Activated CD4-positive, alpha-beta T cell treated with anti-CD3 and anti-CD28 coated beads, Interleukin-2, amount 10 ng/mL, durations not matched to agents 24 days and 14 days (primary cell): Measurements from ENCODE around the gene SIRT3. TPM values are rescaled to one million over a fixed set of nuclear protein-coding genes. Genes with fewer than 3 reads are reported as not detected.
"Not testable (repeated sequence)": the region's sequence is repeated elsewhere in the genome, so short reads cannot be mapped to it uniquely, and the experiment has no call there.

Experiments used
- DNase-seq: peaks from one replicate; pipeline ENCODE4 v3.0.0; 2022
- H3K27ac Mint-ChIP-seq: one replicate; pipeline ENCODE4 v1.8.0; 2022; ENCODE audit warnings: mild to moderate bottlenecking, mixed read lengths
- H3K27me3 Mint-ChIP-seq: one replicate; pipeline ENCODE4 v1.8.0; 2022; ENCODE audit warnings: mixed read lengths
- H3K36me3 Mint-ChIP-seq: one replicate; pipeline ENCODE4 v1.8.0; 2022; ENCODE audit warnings: low read depth, mild to moderate bottlenecking, mixed read lengths
- H3K4me1 Mint-ChIP-seq: one replicate; pipeline ENCODE4 v1.8.0; 2021; ENCODE audit warnings: mixed read lengths
- H3K4me3 Mint-ChIP-seq: one replicate; pipeline ENCODE4 v1.8.0; 2022; ENCODE audit warnings: mild to moderate bottlenecking, moderate library complexity, mixed read lengths
- H3K9me3 Mint-ChIP-seq: one replicate; pipeline ENCODE4 v1.8.0; 2021; ENCODE audit warnings: mixed read lengths
- intact Hi-C: fragments of 100-400 bp; cut with micrococcal nuclease; formaldehyde crosslinking; loops from one replicate; pipeline ENCODE4 v1.15.1; 2023
- total RNA-seq: library from RNA; stranded (reverse); gene quantifications from 2 replicates; pipeline ENCODE4 v1.2.3, GENCODE V29; 2022

SIRT3 gene
- total RNA-seq, 1 donor from 2014 or later, result 17.6 TPM

DNA sequence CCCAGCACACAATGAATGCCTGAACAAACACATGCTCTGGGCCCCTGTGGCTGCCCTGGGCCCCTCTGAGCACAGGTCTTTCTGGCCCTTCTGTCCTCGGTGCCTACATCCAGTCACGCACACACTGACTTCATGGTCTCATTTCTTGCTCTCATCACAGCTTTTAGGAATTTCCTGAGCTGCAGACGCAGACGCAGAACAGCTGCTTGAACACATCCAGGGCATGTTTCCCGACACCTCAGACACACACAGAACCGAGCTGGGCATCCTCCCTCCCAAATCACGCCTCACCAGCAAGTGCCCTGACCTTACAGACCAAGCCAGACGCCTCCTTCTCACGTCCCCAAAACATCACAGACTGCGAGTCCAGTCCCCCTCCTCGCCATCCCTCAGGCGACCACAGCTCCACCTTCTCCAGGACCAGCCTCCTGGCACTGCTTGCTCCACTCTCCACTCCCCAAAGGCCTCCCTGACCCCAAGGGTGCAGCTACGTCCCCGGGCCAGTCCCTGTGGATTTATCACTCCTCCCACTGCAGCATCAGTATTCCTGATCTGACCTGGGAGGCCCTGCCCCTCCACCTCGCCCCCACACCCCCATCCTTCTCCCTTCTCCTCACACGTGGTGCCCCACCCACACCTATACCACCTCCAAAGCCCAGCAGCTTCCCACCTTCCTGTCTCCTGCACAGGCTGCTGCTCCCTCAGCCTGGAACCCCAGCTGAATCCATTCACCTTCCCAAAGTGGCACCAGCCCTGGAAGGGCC lies 12.9 kb downstream of the SIRT3 start:
- Mint-ChIP-seq H3K27ac (peak overlapping the region; percentile 34), H3K36me3 (peaks cover 4% of the 10 kb centered on the region), H3K4me1 (peaks cover 8% of the 10 kb centered on the region), H3K4me3 (no peak overlapping the region), H3K9me3 (no peaks in the 10 kb centered on the region), H3K27me3 (no peaks in the 10 kb centered on the region)
- intact Hi-C loops, result no loop called here
- no peak for DNase-seq

DNA sequence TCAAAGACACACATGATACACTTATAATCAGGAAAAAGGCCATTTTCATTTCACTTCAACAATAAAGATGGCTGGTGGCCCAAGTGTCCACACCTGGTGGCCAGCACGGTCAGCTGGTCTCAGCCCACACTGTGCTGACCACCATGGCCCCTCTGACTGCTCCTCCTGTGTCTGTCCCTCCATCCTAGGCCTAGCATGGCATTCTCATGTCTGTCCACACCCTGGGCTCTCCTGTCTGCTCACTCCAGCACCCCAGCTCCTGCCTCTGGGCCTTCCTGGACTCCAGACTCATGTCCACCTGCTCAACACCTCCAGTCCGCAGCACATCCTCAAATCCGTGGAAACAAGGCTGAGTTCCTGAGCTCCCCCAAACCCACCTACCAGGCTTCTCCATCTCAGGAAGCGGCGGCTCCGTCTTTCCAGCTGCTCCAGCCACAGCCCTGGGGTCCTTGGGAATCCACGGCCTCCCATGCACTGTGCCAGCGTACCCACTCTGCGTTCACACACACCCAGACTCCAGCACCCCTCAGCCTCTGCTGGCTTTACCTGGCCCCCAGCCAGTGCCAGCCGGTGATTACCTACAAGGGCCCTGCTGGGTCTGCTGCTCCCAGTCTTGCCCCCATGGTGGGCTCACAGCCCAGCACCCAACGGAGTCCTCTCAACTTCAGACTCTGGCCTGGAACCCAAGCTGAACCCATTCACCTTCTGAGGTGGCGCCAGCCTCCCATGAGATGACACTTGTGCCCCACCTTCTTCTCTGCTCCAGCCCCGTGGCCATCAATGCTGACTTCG lies 13.9 kb downstream of the SIRT3 start:
- Mint-ChIP-seq H3K36me3 (peaks cover 4% of the 10 kb centered on the region), H3K27ac (no peak overlapping the region), H3K4me1 (peaks cover 14% of the 10 kb centered on the region), H3K9me3 (no peaks in the 10 kb centered on the region), H3K27me3 (no peaks in the 10 kb centered on the region), H3K4me3 (no peak overlapping the region)
- DNase-seq, result no peak
- intact Hi-C loops, result no loop called here

DNA sequence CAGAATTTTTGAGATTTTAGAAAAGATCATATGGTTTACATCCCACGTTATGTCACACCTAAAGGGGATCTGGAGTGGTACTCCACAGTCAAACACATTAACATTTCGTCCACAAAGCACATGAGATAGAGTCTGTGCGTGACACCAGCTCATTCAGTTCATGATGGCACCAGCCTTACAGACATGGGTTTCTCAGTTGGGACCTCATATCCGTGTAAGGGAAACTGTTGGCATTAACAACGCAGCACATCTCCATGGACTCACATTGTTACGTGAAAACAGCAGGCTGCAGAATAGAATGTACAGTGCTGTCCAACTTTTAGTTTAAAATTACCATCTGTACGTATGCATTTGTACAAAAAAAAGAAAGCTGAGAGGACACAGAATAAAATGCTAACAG lies 14.6 kb downstream of the SIRT3 start:
- Mint-ChIP-seq H3K4me3 (no peak overlapping the region), H3K36me3 (peaks cover 4% of the 10 kb centered on the region), H3K27me3 (no peaks in the 10 kb centered on the region), H3K27ac (no peak overlapping the region), H3K9me3 (no peaks in the 10 kb centered on the region), H3K4me1 (peaks cover 14% of the 10 kb centered on the region)
- intact Hi-C loops, result no loop called here
- DNase-seq, result no peak

DNA sequence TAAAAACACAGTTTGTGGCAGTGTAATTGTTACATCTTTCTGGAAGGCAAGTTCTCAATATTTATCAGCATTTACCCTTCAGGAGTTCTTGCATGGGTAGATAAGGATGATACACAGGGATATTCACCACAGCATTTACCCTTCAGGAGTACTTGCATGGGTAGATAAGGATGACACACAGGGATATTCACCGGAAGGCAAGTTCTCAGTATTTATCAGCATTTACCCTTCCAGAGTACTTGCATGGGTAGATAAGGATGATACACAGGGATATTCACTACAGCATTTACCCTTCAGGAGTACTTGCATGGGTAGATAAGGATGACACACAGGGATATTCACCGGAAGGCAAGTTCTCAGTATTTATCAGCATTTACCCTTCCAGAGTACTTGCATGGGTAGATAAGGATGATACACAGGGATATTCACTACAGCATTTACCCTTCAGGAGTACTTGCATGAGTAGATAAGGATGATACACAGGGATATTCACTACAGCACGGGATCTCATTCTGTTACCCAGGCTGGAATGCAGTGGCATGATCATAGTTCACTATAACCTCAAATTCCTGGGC lies 15.4 kb downstream of the SIRT3 start:
- H3K4me3 Mint-ChIP-seq, H3K36me3 Mint-ChIP-seq, DNase-seq, H3K27ac Mint-ChIP-seq, intact Hi-C loops, H3K9me3 Mint-ChIP-seq, H3K27me3 Mint-ChIP-seq: not testable (repeated sequence)
- peaks cover 10% of the 10 kb centered on the region for H3K4me1 Mint-ChIP-seq

DNA sequence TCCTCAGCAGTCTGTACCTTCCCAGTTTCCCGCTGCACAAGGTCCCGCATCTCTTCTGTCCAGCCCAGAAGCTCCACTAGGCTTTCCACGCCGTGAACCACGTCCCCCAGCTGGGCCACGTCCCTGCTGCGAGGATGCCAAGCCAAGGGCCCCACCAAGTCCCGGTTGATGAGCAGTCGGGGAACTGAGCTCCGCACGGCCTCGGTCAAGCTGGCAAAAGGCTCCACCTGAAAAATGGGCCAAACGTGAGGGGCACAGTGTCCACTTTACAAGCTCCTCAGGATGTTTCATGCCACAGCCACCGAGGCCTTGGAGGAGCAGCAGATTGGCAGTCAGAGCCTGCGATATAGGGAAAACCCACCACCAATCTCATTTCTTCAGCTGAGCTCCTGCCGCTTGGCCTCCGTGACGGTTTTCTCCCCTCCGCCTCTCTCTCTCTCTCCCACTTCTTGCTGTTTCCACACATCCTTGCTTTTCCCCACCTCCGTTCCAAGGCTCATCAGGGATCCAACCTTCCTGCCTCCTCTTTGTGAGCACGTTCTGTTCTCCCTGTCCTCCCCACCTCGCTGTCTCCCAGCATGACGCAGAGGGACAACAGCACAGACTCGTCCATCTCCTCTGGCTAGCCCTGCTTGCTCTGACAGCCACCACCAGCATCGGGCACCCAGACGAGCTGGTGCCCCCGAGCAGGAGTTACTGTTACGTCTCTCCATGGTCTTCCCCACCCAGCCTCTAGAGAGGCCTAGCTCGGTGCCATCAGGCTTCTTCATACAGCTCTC lies 17.1 kb downstream of the SIRT3 start:
- peaks cover 21% of the 10 kb centered on the region for H3K36me3 Mint-ChIP-seq
- intact Hi-C loops, result no loop called here
- H3K27ac Mint-ChIP-seq, result no peak overlapping the region
- DNase-seq, result no peak
- no peaks in the 10 kb centered on the region for H3K9me3 Mint-ChIP-seq
- no peak overlapping the region for H3K4me3 Mint-ChIP-seq
- no peaks in the 10 kb centered on the region for H3K27me3 Mint-ChIP-seq
- H3K4me1 Mint-ChIP-seq, result peaks cover 8% of the 10 kb centered on the region

DNA sequence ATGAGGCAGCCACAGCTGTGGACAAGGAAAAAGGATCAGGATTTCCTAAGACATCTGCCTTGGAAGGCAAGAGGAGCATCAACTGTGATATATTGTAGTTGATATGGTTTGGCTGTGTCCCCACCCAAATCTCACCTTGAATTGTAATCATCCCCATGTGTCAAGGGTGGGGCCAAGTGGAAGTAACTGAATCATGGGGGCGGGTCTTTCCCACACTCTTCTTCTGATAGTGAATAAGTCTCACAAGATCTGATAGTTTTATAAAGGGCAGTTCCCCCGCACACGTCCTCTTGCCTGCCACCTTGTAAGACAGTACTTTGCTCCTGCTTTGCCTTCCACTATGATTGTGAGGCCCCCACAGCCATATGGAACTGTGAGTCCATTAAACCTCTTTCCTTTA lies 18.4 kb downstream of the SIRT3 start:
- Mint-ChIP-seq H3K27me3 (no peaks in the 10 kb centered on the region), H3K4me1 (peaks cover 9% of the 10 kb centered on the region), H3K9me3 (no peaks in the 10 kb centered on the region), H3K36me3 (peaks cover 27% of the 10 kb centered on the region), H3K27ac (peak overlapping the region; percentile 0), H3K4me3 (no peak overlapping the region)
- DNase-seq, result no peak
- intact Hi-C loops, result no loop called here

DNA sequence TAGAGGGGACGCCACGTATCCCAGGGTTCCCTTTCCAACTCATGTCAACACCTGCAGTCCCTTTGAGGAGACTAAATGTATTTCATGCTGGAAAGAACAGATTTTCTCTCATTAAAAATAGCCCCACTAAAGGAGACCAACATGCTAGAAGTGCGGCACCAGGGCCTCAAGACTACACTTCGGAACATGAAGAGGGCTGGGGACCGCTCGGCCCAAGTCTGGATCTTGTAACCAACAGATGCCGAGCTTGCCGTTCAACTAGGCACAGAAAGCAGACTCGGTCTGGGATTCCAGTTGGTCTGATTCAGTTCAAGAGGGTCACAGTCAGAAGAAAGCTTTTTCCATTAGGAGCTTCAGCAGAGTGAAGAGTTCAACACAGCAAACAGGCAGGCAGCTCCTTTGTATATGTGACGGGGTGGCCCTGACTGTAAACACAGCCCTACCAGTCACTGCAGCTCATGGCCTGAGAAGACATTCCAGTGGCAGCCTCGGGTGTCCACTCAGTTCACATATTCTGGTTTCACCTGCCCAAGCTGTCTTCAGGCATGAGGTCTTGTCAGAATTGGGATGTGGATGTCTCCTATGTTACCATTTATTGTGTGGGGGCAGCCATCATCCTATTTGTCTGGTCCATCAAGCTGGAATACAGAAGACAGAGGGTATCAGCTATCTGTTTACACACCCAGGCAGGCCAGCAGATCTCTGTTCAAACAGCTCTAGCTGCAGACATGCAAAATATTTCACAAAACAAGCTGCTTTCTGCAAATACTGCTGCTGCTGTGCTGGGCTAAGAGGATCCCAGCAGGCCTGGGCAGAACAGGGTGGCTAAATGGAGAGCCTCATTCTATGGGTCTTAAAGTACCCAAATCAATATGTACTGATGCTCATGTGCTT lies 19.8 kb downstream of the SIRT3 start:
- intact Hi-C loops, result no loop called here
- peak overlapping the region; percentile 45 for H3K27ac Mint-ChIP-seq
- no peak overlapping the region for H3K4me3 Mint-ChIP-seq
- no peaks in the 10 kb centered on the region for H3K9me3 Mint-ChIP-seq
- peaks cover 11% of the 10 kb centered on the region for H3K4me1 Mint-ChIP-seq
- H3K27me3 Mint-ChIP-seq, result no peaks in the 10 kb centered on the region
- DNase-seq, result no peak
- peaks cover 36% of the 10 kb centered on the region for H3K36me3 Mint-ChIP-seq

DNA sequence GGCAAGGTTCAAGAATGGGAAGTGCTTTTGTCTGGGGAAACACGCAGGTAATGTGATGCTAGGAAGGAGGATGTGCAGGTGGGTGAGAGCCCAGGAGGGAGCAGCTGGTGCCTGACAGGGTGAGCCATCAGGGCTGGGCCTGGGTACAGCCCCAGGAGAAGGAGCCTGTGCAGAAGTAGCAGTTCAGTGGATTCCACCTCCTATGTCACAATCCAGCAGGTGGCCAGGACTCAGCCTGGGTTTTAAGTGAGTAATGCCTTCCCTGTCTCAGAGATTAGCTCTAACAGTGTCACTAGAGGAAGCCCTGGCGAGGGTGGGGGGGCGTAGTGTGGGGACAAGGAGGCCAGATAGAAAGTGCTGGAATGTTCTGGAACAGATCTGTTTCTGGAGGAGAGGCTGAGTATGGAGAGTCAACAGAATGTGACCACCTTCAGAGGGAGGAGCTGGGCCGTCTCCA lies 20.5 kb downstream of the SIRT3 start:
- Mint-ChIP-seq H3K27ac (peak overlapping the region; percentile 45), H3K27me3 (no peaks in the 10 kb centered on the region), H3K9me3 (no peaks in the 10 kb centered on the region), H3K4me3 (no peak overlapping the region), H3K4me1 (peaks cover 12% of the 10 kb centered on the region), H3K36me3 (peaks cover 43% of the 10 kb centered on the region)
- intact Hi-C loops, result no loop called here
- DNase-seq, result no peak

DNA sequence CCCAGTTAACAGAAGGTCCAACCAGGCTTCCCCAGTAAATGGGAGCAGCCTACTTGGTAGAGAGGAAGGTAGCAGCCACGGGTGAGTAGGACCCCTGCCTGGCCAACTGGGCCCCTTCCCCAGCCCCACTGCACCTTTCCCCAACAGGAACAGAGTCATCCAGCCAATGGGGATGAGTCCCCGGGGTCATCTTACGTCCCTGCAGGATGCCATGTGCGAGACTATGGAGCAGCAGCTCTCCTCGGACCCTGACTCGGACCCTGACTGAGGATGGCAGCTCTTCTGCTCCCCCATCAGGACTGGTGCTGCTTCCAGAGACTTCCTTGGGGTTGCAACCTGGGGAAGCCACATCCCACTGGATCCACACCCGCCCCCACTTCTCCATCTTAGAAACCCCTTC lies 22.1 kb downstream of the SIRT3 start:
- intact Hi-C loops, result no loop called here
- H3K36me3 Mint-ChIP-seq, result peaks cover 56% of the 10 kb centered on the region
- no peaks in the 10 kb centered on the region for H3K9me3 Mint-ChIP-seq
- H3K4me3 Mint-ChIP-seq, result no peak overlapping the region
- H3K4me1 Mint-ChIP-seq, result peaks cover 18% of the 10 kb centered on the region
- peak overlapping the region; percentile 62 for H3K27ac Mint-ChIP-seq
- H3K27me3 Mint-ChIP-seq, result no peaks in the 10 kb centered on the region
- no peak for DNase-seq

DNA sequence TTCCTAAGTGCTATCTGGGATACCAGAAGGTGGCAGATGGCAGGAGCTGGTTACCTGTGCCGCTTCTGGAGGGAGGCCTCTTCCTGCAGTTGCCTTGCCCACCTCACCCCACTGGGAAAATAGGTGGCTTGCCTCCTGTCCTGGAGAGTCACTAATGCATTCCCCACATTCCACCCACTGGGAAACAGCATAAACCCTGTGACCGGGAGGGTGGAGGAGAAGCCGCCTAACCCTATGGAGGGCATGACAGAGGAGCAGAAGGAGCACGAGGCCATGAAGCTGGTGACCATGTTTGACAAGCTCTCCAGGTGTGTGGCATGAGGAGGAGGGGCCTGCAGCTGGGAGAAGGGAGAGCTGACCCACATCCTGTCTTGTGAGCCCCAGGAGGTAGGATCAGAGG lies 23.0 kb downstream of the SIRT3 start:
- Mint-ChIP-seq H3K27ac (peak overlapping the region; percentile 34), H3K9me3 (no peaks in the 10 kb centered on the region), H3K27me3 (no peaks in the 10 kb centered on the region), H3K4me1 (peaks cover 18% of the 10 kb centered on the region), H3K4me3 (no peak overlapping the region), H3K36me3 (peaks cover 60% of the 10 kb centered on the region)
- intact Hi-C loops, result no loop called here
- DNase-seq, result no peak

DNA sequence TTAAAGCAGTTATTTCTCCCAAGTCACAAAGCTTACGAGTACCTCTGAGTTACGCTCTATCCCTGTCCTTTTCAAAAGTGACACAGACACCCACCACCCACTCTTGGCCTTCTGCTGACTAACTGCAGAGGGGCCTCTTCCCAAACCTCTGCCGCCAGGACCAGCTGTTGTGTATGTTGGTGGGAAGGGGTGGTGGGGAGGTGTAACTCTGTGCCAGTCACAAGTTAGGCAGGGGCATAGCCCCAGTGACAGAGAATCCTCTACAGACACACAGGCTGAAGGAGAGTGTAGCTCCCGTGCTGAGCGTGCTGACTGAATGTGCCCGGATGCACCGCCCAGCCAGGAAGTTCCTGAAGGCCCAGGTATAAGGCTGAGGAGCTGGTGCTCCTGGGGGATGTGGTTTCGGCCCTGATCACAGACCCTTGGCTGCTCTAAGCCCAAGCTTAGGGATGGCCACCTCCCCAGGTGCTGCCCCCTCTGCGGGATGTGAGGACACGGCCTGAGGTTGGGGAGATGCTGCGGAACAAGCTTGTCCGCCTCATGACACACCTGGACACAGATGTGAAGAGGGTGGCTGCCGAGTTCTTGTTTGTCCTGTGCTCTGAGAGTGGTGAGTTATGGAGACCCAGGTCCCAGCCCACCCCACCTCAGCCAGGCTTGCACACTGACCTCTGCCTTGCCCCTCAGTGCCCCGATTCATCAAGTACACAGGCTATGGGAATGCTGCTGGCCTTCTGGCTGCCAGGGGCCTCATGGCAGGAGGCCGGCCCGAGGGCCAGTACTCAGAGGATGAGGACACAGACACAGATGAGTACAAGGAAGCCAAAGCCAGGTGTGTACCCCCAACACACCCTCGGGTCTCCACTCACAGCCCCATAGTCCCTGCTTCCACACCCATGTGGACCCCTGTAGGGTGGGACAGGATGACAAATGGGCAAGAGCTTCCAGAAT lies 23.7 kb downstream of the SIRT3 start:
- Mint-ChIP-seq H3K4me3 (no peak overlapping the region), H3K27ac (no peak overlapping the region), H3K9me3 (no peaks in the 10 kb centered on the region), H3K4me1 (peaks cover 12% of the 10 kb centered on the region), H3K36me3 (peaks cover 64% of the 10 kb centered on the region), H3K27me3 (no peaks in the 10 kb centered on the region)
- DNase-seq, result no peak
- intact Hi-C loops, result no loop called here

DNA sequence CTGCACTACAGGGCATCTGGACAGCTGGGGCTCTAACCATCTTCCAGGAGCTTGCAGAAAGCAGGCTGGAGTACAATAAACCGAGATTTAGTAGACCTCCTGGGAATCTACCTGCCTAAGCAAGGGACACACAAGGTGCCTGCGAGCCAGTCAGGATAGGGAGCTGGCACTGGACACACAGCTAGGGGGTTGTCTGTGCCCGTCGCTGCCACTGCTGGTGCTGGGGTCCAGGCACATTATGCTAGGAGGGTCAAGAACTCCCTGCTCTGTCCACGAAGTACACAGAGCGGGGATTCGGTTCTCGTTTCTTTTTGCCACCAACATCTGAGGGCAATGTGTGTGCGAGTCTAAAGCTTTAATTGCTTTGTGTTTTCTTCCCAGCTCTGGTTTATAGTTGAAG lies 24.4 kb downstream of the SIRT3 start:
- H3K4me3 Mint-ChIP-seq, result peak overlapping the region; percentile 32
- no peak overlapping the region for H3K27ac Mint-ChIP-seq
- H3K27me3 Mint-ChIP-seq, result no peaks in the 10 kb centered on the region
- H3K36me3 Mint-ChIP-seq, result peaks cover 67% of the 10 kb centered on the region
- no peak for DNase-seq
- intact Hi-C loops, result no loop called here
- H3K4me1 Mint-ChIP-seq, result peaks cover 12% of the 10 kb centered on the region
- H3K9me3 Mint-ChIP-seq, result no peaks in the 10 kb centered on the region
